Prostate gland (tissue), 2 donors: Measurements from ENCODE around the gene DCHS2. TPM values are rescaled to one million over a fixed set of nuclear protein-coding genes. Genes with fewer than 3 reads are reported as not detected.
A peak's percentile ranks its signal among the peaks of the same experiment; 100 is the strongest.

ENCODE experiments used
- DNase-seq: peaks from one replicate; pipeline ENCODE4 v3.0.0-alpha.2; 2019; ENCODE audit warnings: low spot score
- H3K27ac ChIP-seq, 2 donors: fragments of 200-600 bp; sonication (generic); 2 replicates each; pipeline ENCODE4 v1.5.1; 2017 to 2019
- H3K27me3 ChIP-seq: fragments of 200-600 bp; sonication (generic); replicated peaks from 2 replicates; pipeline ENCODE4 v1.5.1; 2019; ENCODE audit not compliant: insufficient read depth
- H3K36me3 ChIP-seq, 2 donors: fragments of 200-600 bp; sonication (generic); 1 replicate in 1 of 2; 2 replicates in 1 of 2; pipeline versions ENCODE4 v1.5.1 to v1.8.1; 2017 to 2019
- H3K4me1 ChIP-seq: fragments of 200-600 bp; sonication (generic); replicated peaks from 2 replicates; pipeline ENCODE4 v1.5.1; 2019
- H3K4me3 ChIP-seq, 2 donors: fragments of 200-600 bp; sonication (generic); 2 replicates each; pipeline ENCODE4 v1.5.1; 2017 to 2019
- H3K9me3 ChIP-seq: fragments of 200-600 bp; sonication (generic); 2 replicates; pipeline ENCODE4 v1.5.1; 2017
- POLR2A ChIP-seq: fragments of 450-650 bp; IDR thresholded peaks from one replicate; pipeline ENCODE4 v1.6.1; 2016; ENCODE audit warnings: antibody characterized with exemption, mild to moderate bottlenecking
- POLR2AphosphoS5 ChIP-seq: sonication (generic); formaldehyde crosslinking; IDR thresholded peaks from one replicate; pipeline ENCODE4 v1.6.1; 2017; ENCODE audit warnings: antibody characterized with exemption
- WGBS: methylation state at CpG from one replicate; pipeline ENCODE4 v1.1.5; 2018; 5-methylcytosine and 5-hydroxymethylcytosine counted together
- intact Hi-C: fragments of 100-400 bp; cut with DNase I; formaldehyde crosslinking; loops from one replicate; pipeline ENCODE4 v1.14.2; 2022
- total RNA-seq, 2 donors: library from RNA; depleted of rRNA; stranded (reverse); fragments of >200 nt; gene quantifications; one replicate each; pipeline ENCODE4 v1.1.0, GENCODE V29; 2016
- TF ChIP-seq, protein P1 (sequence below), 4 experiments: fragments of 200-600 bp in 2 of 4; fragments of 450-650 bp in 2 of 4; sonication (generic) in 2 of 4; IDR thresholded peaks; 1 replicate in 3 of 4; 2 replicates in 1 of 4; pipeline ENCODE4 v1.5.1; 2016 to 2019; ENCODE audit warnings: antibody characterized with exemption in 4 of 4, mild to moderate bottlenecking in 2 of 4, moderate library complexity in 2 of 4

The DCHS2 gene
- total RNA-seq, 2 donors from 2014 or later: 1.8 to 2.2 TPM

DNA sequence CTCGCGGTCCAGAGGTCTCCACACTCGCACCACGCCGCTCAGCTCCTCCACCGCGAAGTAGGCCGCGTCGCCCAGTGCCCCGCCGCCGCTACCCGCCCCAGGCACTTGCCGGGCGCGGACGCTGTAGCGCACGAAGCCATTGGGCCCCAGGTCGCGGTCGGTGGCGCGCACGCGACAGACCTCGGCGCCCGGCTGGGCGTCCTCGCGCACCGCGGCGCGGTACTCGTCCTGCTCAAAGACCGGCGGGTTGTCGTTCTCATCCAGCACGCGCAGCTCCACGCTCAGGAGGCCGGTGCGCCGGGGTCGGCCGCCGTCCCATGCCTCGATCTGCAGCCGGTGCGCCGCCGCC, 1.4 kb downstream of the DCHS2 start:
- Histone ChIP-seq H3K27me3 (peaks cover 3% of the 10 kb centered on the region), H3K27ac (no peak overlapping the region), H3K9me3 (no peaks in the 10 kb centered on the region), H3K4me1 (no peaks in the 10 kb centered on the region), H3K36me3 (no peaks in the 10 kb centered on the region), H3K4me3 (peak overlapping the region; percentile 25 to 28)
- intact Hi-C loops: no loop called here
- no peak for TF ChIP-seq POLR2A
- TF ChIP-seq POLR2AphosphoS5: no peak
- 11% methylated on average over 36 of the region's 55 CpGs for WGBS
- DNase-seq: no peak

DNA sequence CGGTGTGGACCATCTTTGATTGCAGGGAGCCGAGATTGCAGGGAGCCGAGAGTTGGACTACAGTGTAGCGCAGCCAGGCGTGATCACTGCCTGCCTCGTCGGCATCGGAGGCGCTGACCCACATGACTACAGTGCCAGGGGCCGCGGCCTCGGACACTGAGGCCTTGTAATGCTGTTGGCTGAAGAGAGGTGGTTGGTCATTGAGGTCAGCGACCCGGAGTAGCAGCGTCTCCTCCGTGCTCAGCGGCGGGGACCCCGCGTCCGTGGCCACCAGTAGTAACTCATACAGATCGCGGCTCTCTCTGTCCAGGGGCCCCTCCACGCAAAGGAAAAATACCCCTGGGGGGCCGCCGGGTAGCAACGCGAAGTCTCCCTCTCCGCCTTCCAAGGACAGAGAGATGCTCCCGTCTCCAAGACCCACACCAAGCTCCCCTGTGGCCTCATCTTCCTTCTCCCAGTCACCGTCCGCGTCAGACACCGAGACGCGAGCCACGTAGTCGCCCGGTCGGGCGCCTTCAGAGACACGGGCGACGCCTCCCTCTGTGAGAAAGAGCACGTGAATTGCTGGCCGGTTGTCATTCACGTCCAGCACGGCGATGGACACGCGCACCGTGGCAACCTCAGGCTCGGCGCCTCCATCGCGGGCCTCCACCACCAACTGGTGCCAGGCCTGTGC, 1.9 kb downstream of the DCHS2 start:
- no peaks in the 10 kb centered on the region for H3K9me3 ChIP-seq
- H3K27me3 ChIP-seq: peaks cover 3% of the 10 kb centered on the region
- no peak for TF ChIP-seq POLR2A
- no peak for TF ChIP-seq POLR2AphosphoS5
- TF ChIP-seq, protein P1, sequence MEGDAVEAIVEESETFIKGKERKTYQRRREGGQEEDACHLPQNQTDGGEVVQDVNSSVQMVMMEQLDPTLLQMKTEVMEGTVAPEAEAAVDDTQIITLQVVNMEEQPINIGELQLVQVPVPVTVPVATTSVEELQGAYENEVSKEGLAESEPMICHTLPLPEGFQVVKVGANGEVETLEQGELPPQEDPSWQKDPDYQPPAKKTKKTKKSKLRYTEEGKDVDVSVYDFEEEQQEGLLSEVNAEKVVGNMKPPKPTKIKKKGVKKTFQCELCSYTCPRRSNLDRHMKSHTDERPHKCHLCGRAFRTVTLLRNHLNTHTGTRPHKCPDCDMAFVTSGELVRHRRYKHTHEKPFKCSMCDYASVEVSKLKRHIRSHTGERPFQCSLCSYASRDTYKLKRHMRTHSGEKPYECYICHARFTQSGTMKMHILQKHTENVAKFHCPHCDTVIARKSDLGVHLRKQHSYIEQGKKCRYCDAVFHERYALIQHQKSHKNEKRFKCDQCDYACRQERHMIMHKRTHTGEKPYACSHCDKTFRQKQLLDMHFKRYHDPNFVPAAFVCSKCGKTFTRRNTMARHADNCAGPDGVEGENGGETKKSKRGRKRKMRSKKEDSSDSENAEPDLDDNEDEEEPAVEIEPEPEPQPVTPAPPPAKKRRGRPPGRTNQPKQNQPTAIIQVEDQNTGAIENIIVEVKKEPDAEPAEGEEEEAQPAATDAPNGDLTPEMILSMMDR (IDR thresholded peaks at IDR 0.05): no peak
- no peak for DNase-seq
- H3K4me1 ChIP-seq: no peaks in the 10 kb centered on the region
- WGBS: 62% methylated on average over 54 of the region's 56 CpGs
- no peaks in the 10 kb centered on the region for H3K36me3 ChIP-seq
- intact Hi-C loops: no loop called here
- H3K27ac ChIP-seq: no peak overlapping the region
- no peak overlapping the region for H3K4me3 ChIP-seq

DNA sequence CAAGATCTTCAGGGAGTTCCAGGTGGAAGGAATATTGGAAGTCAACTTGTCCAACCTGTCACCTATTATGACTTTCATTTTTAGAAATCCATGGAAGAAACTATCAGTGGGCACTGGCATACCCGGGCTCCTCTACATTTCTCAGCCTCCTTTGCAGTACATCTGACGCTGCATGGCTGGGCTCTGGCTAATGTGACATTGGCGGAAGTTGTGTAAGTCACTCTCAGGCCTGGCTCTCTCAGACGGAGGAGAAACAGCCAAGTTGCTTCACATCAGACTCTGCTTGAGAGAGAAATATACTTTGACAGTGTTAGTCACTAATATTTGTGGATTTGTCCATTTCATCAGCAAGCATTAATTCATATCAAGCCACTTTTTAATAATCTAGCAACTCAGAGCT, 4.5 kb downstream of the DCHS2 start:
- intact Hi-C loops: no loop called here
- no peak overlapping the region for H3K4me3 ChIP-seq
- DNase-seq: no peak
- H3K27ac ChIP-seq: no peak overlapping the region
- H3K4me1 ChIP-seq: no peaks in the 10 kb centered on the region
- H3K27me3 ChIP-seq: peaks cover 3% of the 10 kb centered on the region
- TF ChIP-seq POLR2AphosphoS5 (no peak), POLR2A (no peak)
- TF ChIP-seq, protein P1 (IDR thresholded peaks at IDR 0.05): no peak
- H3K9me3 ChIP-seq: no peaks in the 10 kb centered on the region
- 90% methylated on average over 4 of the region's 4 CpGs for WGBS
- H3K36me3 ChIP-seq: no peaks in the 10 kb centered on the region

DNA sequence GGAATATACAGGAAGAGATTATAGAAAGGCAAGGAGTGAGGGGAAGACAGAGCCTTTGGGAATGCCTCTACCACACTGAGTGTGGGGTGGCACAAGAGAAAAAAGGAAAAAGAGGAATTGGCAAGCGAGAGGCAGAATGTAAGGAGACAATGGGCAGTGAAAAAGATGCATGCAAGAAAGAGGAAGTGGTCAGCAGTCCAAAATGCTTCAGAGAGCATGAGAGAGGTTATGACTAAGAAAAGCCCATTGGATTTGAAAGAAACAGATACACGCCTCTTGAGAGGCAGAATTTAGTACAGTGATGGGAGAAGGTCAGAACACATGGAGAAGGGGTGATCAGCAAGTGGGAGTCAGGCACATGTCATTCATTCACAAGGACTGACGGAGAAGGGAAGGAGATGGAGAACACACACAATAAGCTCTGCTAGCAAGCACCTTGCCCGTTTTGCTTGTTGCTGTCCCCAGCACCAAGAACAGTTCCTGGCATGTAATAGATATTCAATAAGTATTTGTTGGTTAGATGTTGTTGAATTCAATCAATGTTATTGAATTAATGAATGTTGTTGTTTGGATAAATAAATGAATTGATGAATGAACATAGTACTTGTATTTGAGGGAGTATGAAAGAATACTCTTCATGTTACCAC, 6.3 kb downstream of the DCHS2 start:
- H3K27ac ChIP-seq: no peak overlapping the region
- intact Hi-C loops: no loop called here
- no peaks in the 10 kb centered on the region for H3K9me3 ChIP-seq
- H3K36me3 ChIP-seq: no peaks in the 10 kb centered on the region
- H3K4me1 ChIP-seq: no peaks in the 10 kb centered on the region
- TF ChIP-seq, protein P1 (IDR thresholded peaks at IDR 0.05): no peak
- TF ChIP-seq POLR2A (no peak), POLR2AphosphoS5 (no peak)
- DNase-seq: no peak
- 64% methylated on average over 4 of the region's 4 CpGs for WGBS
- peaks cover under 1% of the 10 kb centered on the region for H3K27me3 ChIP-seq
- no peak overlapping the region for H3K4me3 ChIP-seq

DNA sequence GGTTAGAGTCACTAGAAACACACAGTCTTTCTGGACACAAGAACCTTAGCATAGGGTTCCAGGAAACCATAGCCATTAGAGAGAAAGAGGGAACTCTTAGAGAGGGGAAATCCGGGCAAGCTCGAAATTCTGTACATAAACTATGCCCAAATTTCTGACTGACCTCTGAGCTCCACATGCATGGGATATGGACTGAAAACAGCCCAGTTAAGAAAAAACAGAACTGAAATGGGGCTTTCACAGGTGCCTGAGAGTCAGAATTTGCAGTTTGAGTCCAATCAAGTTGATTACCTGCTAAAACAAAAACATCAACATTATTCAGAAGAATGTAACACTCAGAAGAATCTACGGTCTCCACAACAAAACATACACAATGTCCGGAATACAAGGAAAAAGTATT, 13.1 kb downstream of the DCHS2 start:
- TF ChIP-seq POLR2A (no peak), POLR2AphosphoS5 (no peak)
- TF ChIP-seq, protein P1 (IDR thresholded peaks at IDR 0.05): no peak
- Histone ChIP-seq H3K9me3 (no peaks in the 10 kb centered on the region), H3K36me3 (no peaks in the 10 kb centered on the region), H3K27me3 (no peaks in the 10 kb centered on the region), H3K4me3 (no peak overlapping the region), H3K4me1 (no peaks in the 10 kb centered on the region), H3K27ac (no peak overlapping the region)
- WGBS: 87% methylated on average over 4 of the region's 4 CpGs
- intact Hi-C loops: no loop called here
- no peak for DNase-seq
